ENCODE data around the gene ANK3. TPM values are rescaled to one million over a fixed set of nuclear protein-coding genes. Genes with fewer than 3 reads are reported as not detected.

ANK3 gene
- total RNA-seq, 4 donors from 2014 or later, result 86.3 to 224 (median 139) TPM

- no peaks in the 10 kb centered on the region for H3K27me3 ChIP-seq
- no peak for DNase-seq (ENCODE audit: low spot score in 2 of 2)
- WGBS, 2 donors, result 65 to 80% methylated on average over 2 of the region's 2 CpGs
- H3K27ac ChIP-seq, result no peak overlapping the region
- no peak for TF ChIP-seq EP300 (IDR thresholded peaks at IDR 0.05)
- no peak for TF ChIP-seq CTCF (IDR thresholded peaks at IDR 0.05)
- no peak for TF ChIP-seq POLR2A (IDR thresholded peaks at IDR 0.05)
- no peak overlapping the region for H3K4me3 ChIP-seq
- no peaks in the 10 kb centered on the region for H3K36me3 ChIP-seq
- H3K4me1 ChIP-seq, result no peaks in the 10 kb centered on the region
- no peaks in the 10 kb centered on the region for H3K9me3 ChIP-seq
Observed at GRCh38 chr10:60009710-60010383, 379.8 kb downstream of the ANK3 start.

- no peak overlapping the region for H3K4me3 ChIP-seq
- no peak for TF ChIP-seq CTCF (IDR thresholded peaks at IDR 0.05)
- TF ChIP-seq POLR2A (IDR thresholded peaks at IDR 0.05), result no peak
- TF ChIP-seq EP300 (IDR thresholded peaks at IDR 0.05), result no peak
- H3K27me3 ChIP-seq, result no peaks in the 10 kb centered on the region
- H3K36me3 ChIP-seq, result no peaks in the 10 kb centered on the region
- no peak for DNase-seq (ENCODE audit: low spot score in 2 of 2)
- WGBS, 2 donors, result 78 to 80% methylated on average over 2 of the region's 2 CpGs
- H3K9me3 ChIP-seq, result no peaks in the 10 kb centered on the region
- H3K27ac ChIP-seq, result no peak overlapping the region
- no peaks in the 10 kb centered on the region for H3K4me1 ChIP-seq
Observed at GRCh38 chr10:60009276-60009675, 380.4 kb downstream of the ANK3 start.

GRCh38 chr10:60008816-60009215 lies 380.9 kb downstream of the ANK3 start:
- no peaks in the 10 kb centered on the region for H3K9me3 ChIP-seq
- no peaks in the 10 kb centered on the region for H3K36me3 ChIP-seq
- TF ChIP-seq POLR2A (IDR thresholded peaks at IDR 0.05) (no peak), CTCF (IDR thresholded peaks at IDR 0.05) (no peak), EP300 (IDR thresholded peaks at IDR 0.05) (no peak)
- H3K4me1 ChIP-seq, result no peaks in the 10 kb centered on the region
- no peaks in the 10 kb centered on the region for H3K27me3 ChIP-seq
- H3K4me3 ChIP-seq, result no peak overlapping the region
- DNase-seq (ENCODE audit: low spot score in 2 of 2), result no peak
- 88 to 89% methylated on average over 4 of the region's 4 CpGs for WGBS, 2 donors
- H3K27ac ChIP-seq, result no peak overlapping the region

GRCh38 chr10:60006062-60006461 lies 383.6 kb downstream of the ANK3 start:
- H3K27ac ChIP-seq, result no peak overlapping the region
- H3K4me3 ChIP-seq, result no peak overlapping the region
- TF ChIP-seq EP300 (IDR thresholded peaks at IDR 0.05), result no peak
- no peak for TF ChIP-seq POLR2A (IDR thresholded peaks at IDR 0.05)
- TF ChIP-seq CTCF (IDR thresholded peaks at IDR 0.05), result no peak
- no peaks in the 10 kb centered on the region for H3K27me3 ChIP-seq
- H3K9me3 ChIP-seq, result no peaks in the 10 kb centered on the region
- 90% methylated on average over 3 of the region's 3 CpGs for WGBS, 2 donors
- DNase-seq (ENCODE audit: low spot score in 2 of 2), result no peak
- H3K4me1 ChIP-seq, result no peaks in the 10 kb centered on the region
- no peaks in the 10 kb centered on the region for H3K36me3 ChIP-seq

- H3K4me3 ChIP-seq, result no peak overlapping the region
- no peaks in the 10 kb centered on the region for H3K9me3 ChIP-seq
- H3K27me3 ChIP-seq, result no peaks in the 10 kb centered on the region
- no peaks in the 10 kb centered on the region for H3K36me3 ChIP-seq
- no peaks in the 10 kb centered on the region for H3K4me1 ChIP-seq
- TF ChIP-seq POLR2A (IDR thresholded peaks at IDR 0.05), result no peak
- no peak for TF ChIP-seq CTCF (IDR thresholded peaks at IDR 0.05)
- TF ChIP-seq EP300 (IDR thresholded peaks at IDR 0.05), result no peak
- no peak overlapping the region for H3K27ac ChIP-seq
- no peak for DNase-seq (ENCODE audit: low spot score in 2 of 2)
- WGBS, 2 donors, result 68 to 76% methylated on average over 5 of the region's 5 CpGs
Observed at GRCh38 chr10:60003651-60004523, 385.8 kb downstream of the ANK3 start.

Data from tibial nerve (tissue), 4 donors.